GM23338 (cell line): ENCODE data around the gene CWC27. TPM values are rescaled to one million over a fixed set of nuclear protein-coding genes. Genes with fewer than 3 reads are reported as not detected.

Experiments used
- ATAC-seq: fragments of 200-7000 bp; cut with Tn5 transposase; 3 replicates; pipeline ENCODE4 v1.9.1; 2020
- DNase-seq: peaks from one replicate; pipeline ENCODE4 v3.0.0-alpha.2; 2015; ENCODE audit warnings: low spot score
- H2AFZ ChIP-seq: fragments of 200-600 bp; sonication (generic); 2 replicates; pipeline ENCODE4 v1.8.0; 2016; ENCODE audit warnings: antibody characterized with exemption, mild to moderate bottlenecking, moderate library complexity
- H3F3A ChIP-seq: fragments of 200-600 bp; sonication (generic); replicated peaks from 2 replicates; pipeline ENCODE4 v1.8.0; 2017; ENCODE audit warnings: antibody characterized with exemption, mixed run types, low read depth
- H3K27ac ChIP-seq: fragments of 200-600 bp; sonication (generic); 2 replicates; pipeline ENCODE4 v1.6.1; 2016; ENCODE audit warnings: low read depth
- H3K27me3 ChIP-seq: fragments of 200-600 bp; sonication (generic); 2 replicates; pipeline ENCODE4 v1.8.0; 2016; ENCODE audit warnings: mild to moderate bottlenecking, mixed run types, moderate library complexity; ENCODE audit not compliant: insufficient read depth
- H3K36me3 ChIP-seq: fragments of 200-600 bp; sonication (generic); 2 replicates; pipeline ENCODE4 v1.8.0; 2016; ENCODE audit warnings: mild to moderate bottlenecking; ENCODE audit not compliant: insufficient read depth
- H3K4me1 ChIP-seq: fragments of 200-600 bp; sonication (generic); 2 replicates; pipeline ENCODE4 v1.8.0; 2016; ENCODE audit warnings: mild to moderate bottlenecking, moderate library complexity; ENCODE audit not compliant: insufficient read depth
- H3K4me2 ChIP-seq: fragments of 200-600 bp; sonication (generic); 2 replicates; pipeline ENCODE4 v1.7.1; 2017; ENCODE audit warnings: mixed run types
- H3K4me3 ChIP-seq: fragments of 200-600 bp; sonication (generic); 2 replicates; pipeline ENCODE4 v1.6.1; 2016; ENCODE audit warnings: mixed run types
- H3K79me2 ChIP-seq: fragments of 200-600 bp; sonication (generic); replicated peaks from 2 replicates; pipeline ENCODE4 v1.8.0; 2017; ENCODE audit warnings: mild to moderate bottlenecking; ENCODE audit not compliant: insufficient read depth
- H3K9me2 ChIP-seq: fragments of 200-600 bp; sonication (generic); 2 replicates; pipeline ENCODE4 v1.8.0; 2017; ENCODE audit not compliant: insufficient read depth
- H4K20me1 ChIP-seq: fragments of 200-600 bp; sonication (generic); replicated peaks from 2 replicates; pipeline ENCODE4 v1.8.0; 2017; ENCODE audit warnings: mild to moderate bottlenecking; ENCODE audit not compliant: insufficient read depth
- H3K27ac Mint-ChIP-seq: 2 replicates; pipeline ENCODE4 v1.8.0; 2020; ENCODE audit warnings: inconsistent platforms, mild to moderate bottlenecking, moderate library complexity, mixed read lengths
- H3K27me3 Mint-ChIP-seq: 3 replicates; pipeline ENCODE4 v1.8.0; 2022; ENCODE audit warnings: low read depth, mild to moderate bottlenecking, moderate library complexity, mixed read lengths, inconsistent platforms; ENCODE audit not compliant: insufficient read depth, poor library complexity
- H3K36me3 Mint-ChIP-seq: 3 replicates; pipeline ENCODE4 v1.8.0; 2021; ENCODE audit warnings: low read depth, mild to moderate bottlenecking, inconsistent platforms, moderate library complexity, mixed read lengths
- H3K4me1 Mint-ChIP-seq: 3 replicates; pipeline ENCODE4 v1.8.0; 2020; ENCODE audit warnings: mild to moderate bottlenecking, inconsistent platforms, mixed read lengths
- H3K4me3 Mint-ChIP-seq: 3 replicates; pipeline ENCODE4 v1.8.0; 2021; ENCODE audit warnings: moderate library complexity, mild to moderate bottlenecking, inconsistent platforms, mixed read lengths
- H3K9me3 Mint-ChIP-seq: 3 replicates; pipeline ENCODE4 v1.8.0; 2020; ENCODE audit warnings: moderate library complexity, mild to moderate bottlenecking, inconsistent platforms, mixed read lengths
- CREB1 ChIP-seq: fragments of 250-450 bp; sonication (Bioruptor Pico); IDR thresholded peaks from 2 replicates; pipeline ENCODE4 v1.5.0; 2020; ENCODE audit warnings: low read depth, mild to moderate bottlenecking, moderate library complexity
- EZH2 ChIP-seq: fragments of 200-600 bp; sonication (generic); IDR thresholded peaks from one replicate; pipeline ENCODE4 v1.8.0; 2017; ENCODE audit warnings: antibody characterized with exemption, mild to moderate bottlenecking, low read depth; ENCODE audit not compliant: unreplicated experiment
- JUNB ChIP-seq: IDR thresholded peaks from one replicate; pipeline ENCODE4 v1.6.1; 2016; ENCODE audit warnings: antibody characterized with exemption; ENCODE audit not compliant: unreplicated experiment
- NANOG ChIP-seq: IDR thresholded peaks from 2 replicates; pipeline ENCODE4 v1.6.1; 2016; ENCODE audit warnings: antibody characterized with exemption, borderline replicate concordance
- POLR2AphosphoS5 ChIP-seq: IDR thresholded peaks from 2 replicates; pipeline ENCODE4 v1.6.1; 2016; ENCODE audit warnings: antibody characterized with exemption, low read depth
- STAT1 ChIP-seq: IDR thresholded peaks from one replicate; pipeline ENCODE4 v1.6.1; 2016; ENCODE audit warnings: antibody characterized with exemption; ENCODE audit not compliant: unreplicated experiment
- ZNF114 ChIP-seq: fragments of 250-450 bp; sonication (Bioruptor Pico); IDR thresholded peaks from 2 replicates; pipeline ENCODE4 v1.5.0; 2020; ENCODE audit warnings: mild to moderate bottlenecking, moderate library complexity
- ZNF331 ChIP-seq: fragments of 250-450 bp; sonication (Bioruptor Pico); IDR thresholded peaks from 2 replicates; pipeline ENCODE4 v1.5.0; 2020; ENCODE audit warnings: low read depth, mild to moderate bottlenecking, moderate library complexity
- polyA plus RNA-seq: library from polyadenylated mRNA; unstranded; fragments of >200 nt; fragmentation: Nextera tagmentation; extraction: Ambion mirVana; gene quantifications from 2 replicates; pipeline ENCODE4 v1.2.1, GENCODE V29; 2016
- total RNA-seq: library from RNA; depleted of rRNA; stranded (reverse); fragments of >200 nt; shearing (Covaris generic); gene quantifications from 2 replicates; pipeline ENCODE4 v1.2.3, GENCODE V29; 2014
- TF ChIP-seq, protein P1 (sequence below): fragments of 250-450 bp; sonication (Bioruptor Pico); IDR thresholded peaks from 2 replicates; pipeline ENCODE4 v1.5.0; 2020; ENCODE audit warnings: mild to moderate bottlenecking, moderate library complexity
- TF ChIP-seq, protein P2 (sequence below): IDR thresholded peaks from one replicate; pipeline ENCODE4 v1.6.1; 2018; ENCODE audit warnings: antibody characterized with exemption; ENCODE audit not compliant: unreplicated experiment
- TF ChIP-seq, protein P3 (sequence below): IDR thresholded peaks from 2 replicates; pipeline ENCODE4 v1.6.1; 2016; ENCODE audit warnings: antibody characterized with exemption

Gene CWC27
- total and polyA plus RNA-seq, 2 experiments from 2014 or later = 27.7 to 115 TPM

DNA sequence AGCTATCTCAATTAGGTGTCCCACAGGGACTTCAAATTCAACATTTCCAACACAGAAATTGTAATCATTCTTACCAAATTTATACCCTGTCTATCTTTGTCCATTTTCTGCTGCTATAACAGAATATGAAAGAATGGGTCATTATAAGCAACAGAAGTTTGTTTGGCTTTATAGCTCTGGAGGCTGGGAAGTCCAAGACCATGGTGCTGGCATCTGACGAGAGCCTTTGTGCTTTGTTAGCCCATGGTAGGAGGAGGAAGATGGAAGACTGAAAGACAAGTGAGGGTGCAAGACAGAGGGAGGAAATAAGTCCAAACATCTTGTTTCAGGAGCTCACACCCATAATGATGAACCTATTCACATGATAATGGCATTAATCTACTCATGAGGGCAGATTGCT, 72.2 kb downstream of the CWC27 start:
- peaks cover 18% of the 10 kb centered on the region; the same call in 2 of the 3 replicates for H3K9me3 Mint-ChIP-seq
- no peak for DNase-seq
- no peak overlapping the region for H3K27ac Mint-ChIP-seq
- H2AFZ ChIP-seq = no peak overlapping the region
- H3K9me2 ChIP-seq = 0 out of 2 replicates have a peak, but pooled peaks cover 3% of the 10 kb centered on the region
- ATAC-seq = no peak
- H3F3A ChIP-seq = no peaks in the 10 kb centered on the region
- H3K27ac ChIP-seq = no peak overlapping the region
- H3K79me2 ChIP-seq = no peaks in the 10 kb centered on the region
- no peaks in the 10 kb centered on the region for H4K20me1 ChIP-seq
- H3K36me3 Mint-ChIP-seq = peaks cover 46% of the 10 kb centered on the region
- H3K4me3 ChIP-seq = no peak overlapping the region
- no peak overlapping the region for H3K4me2 ChIP-seq
- peaks cover 2% of the 10 kb centered on the region for H3K27me3 Mint-ChIP-seq
- H3K4me1 ChIP-seq = peaks cover 10% of the 10 kb centered on the region; the same call in 1 of the 2 replicates
- no peak overlapping the region for H3K4me3 Mint-ChIP-seq
- no peak for TF ChIP-seq NANOG
- no peak for TF ChIP-seq EZH2
- no peak for TF ChIP-seq POLR2AphosphoS5
- no peak for TF ChIP-seq CREB1 (CRISPR knock-in tag)
- H3K4me1 Mint-ChIP-seq = peaks cover 8% of the 10 kb centered on the region
- no peaks in the 10 kb centered on the region for H3K36me3 ChIP-seq
- no peaks in the 10 kb centered on the region for H3K27me3 ChIP-seq

DNA sequence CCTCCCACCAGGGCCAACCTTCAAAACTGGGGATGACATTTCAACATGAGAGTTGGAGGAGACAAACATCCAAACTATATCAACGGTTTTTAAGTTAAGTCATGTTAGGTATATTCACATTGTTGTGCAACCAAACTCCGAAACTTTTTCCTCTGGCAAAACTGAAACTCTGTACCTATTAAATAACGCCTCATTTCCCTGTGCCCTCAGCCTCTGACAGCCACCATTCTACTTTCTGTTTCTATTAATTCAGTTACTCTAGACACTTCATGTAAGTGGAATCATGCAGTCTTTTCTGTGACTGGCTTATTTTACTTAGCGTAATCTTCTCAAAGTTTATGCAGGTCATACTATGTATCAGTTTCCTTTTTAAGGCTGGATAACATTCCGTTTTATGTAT, 85.0 kb downstream of the CWC27 start:
- Histone ChIP-seq H3K27me3 (no peaks in the 10 kb centered on the region), H3K36me3 (no peaks in the 10 kb centered on the region), H3K27ac (no peak overlapping the region), H3K4me2 (no peak overlapping the region), H4K20me1 (no peaks in the 10 kb centered on the region), H3K9me2 (no peaks in the 10 kb centered on the region), H3K4me1 (no peaks in the 10 kb centered on the region), H3F3A (no peaks in the 10 kb centered on the region), H3K4me3 (no peak overlapping the region), H3K79me2 (no peaks in the 10 kb centered on the region), H2AFZ (no peak overlapping the region)
- DNase-seq (no peak), ATAC-seq (no peak)
- H3K9me3 Mint-ChIP-seq = no peaks in the 10 kb centered on the region
- peaks cover 8% of the 10 kb centered on the region; the same call in 2 of the 3 replicates for H3K36me3 Mint-ChIP-seq
- H3K4me3 Mint-ChIP-seq = no peak overlapping the region
- H3K27ac Mint-ChIP-seq = no peak overlapping the region
- no peaks in the 10 kb centered on the region for H3K4me1 Mint-ChIP-seq
- H3K27me3 Mint-ChIP-seq = no peaks in the 10 kb centered on the region
- TF ChIP-seq CREB1 (CRISPR knock-in tag) = no peak
- TF ChIP-seq, protein P1, sequence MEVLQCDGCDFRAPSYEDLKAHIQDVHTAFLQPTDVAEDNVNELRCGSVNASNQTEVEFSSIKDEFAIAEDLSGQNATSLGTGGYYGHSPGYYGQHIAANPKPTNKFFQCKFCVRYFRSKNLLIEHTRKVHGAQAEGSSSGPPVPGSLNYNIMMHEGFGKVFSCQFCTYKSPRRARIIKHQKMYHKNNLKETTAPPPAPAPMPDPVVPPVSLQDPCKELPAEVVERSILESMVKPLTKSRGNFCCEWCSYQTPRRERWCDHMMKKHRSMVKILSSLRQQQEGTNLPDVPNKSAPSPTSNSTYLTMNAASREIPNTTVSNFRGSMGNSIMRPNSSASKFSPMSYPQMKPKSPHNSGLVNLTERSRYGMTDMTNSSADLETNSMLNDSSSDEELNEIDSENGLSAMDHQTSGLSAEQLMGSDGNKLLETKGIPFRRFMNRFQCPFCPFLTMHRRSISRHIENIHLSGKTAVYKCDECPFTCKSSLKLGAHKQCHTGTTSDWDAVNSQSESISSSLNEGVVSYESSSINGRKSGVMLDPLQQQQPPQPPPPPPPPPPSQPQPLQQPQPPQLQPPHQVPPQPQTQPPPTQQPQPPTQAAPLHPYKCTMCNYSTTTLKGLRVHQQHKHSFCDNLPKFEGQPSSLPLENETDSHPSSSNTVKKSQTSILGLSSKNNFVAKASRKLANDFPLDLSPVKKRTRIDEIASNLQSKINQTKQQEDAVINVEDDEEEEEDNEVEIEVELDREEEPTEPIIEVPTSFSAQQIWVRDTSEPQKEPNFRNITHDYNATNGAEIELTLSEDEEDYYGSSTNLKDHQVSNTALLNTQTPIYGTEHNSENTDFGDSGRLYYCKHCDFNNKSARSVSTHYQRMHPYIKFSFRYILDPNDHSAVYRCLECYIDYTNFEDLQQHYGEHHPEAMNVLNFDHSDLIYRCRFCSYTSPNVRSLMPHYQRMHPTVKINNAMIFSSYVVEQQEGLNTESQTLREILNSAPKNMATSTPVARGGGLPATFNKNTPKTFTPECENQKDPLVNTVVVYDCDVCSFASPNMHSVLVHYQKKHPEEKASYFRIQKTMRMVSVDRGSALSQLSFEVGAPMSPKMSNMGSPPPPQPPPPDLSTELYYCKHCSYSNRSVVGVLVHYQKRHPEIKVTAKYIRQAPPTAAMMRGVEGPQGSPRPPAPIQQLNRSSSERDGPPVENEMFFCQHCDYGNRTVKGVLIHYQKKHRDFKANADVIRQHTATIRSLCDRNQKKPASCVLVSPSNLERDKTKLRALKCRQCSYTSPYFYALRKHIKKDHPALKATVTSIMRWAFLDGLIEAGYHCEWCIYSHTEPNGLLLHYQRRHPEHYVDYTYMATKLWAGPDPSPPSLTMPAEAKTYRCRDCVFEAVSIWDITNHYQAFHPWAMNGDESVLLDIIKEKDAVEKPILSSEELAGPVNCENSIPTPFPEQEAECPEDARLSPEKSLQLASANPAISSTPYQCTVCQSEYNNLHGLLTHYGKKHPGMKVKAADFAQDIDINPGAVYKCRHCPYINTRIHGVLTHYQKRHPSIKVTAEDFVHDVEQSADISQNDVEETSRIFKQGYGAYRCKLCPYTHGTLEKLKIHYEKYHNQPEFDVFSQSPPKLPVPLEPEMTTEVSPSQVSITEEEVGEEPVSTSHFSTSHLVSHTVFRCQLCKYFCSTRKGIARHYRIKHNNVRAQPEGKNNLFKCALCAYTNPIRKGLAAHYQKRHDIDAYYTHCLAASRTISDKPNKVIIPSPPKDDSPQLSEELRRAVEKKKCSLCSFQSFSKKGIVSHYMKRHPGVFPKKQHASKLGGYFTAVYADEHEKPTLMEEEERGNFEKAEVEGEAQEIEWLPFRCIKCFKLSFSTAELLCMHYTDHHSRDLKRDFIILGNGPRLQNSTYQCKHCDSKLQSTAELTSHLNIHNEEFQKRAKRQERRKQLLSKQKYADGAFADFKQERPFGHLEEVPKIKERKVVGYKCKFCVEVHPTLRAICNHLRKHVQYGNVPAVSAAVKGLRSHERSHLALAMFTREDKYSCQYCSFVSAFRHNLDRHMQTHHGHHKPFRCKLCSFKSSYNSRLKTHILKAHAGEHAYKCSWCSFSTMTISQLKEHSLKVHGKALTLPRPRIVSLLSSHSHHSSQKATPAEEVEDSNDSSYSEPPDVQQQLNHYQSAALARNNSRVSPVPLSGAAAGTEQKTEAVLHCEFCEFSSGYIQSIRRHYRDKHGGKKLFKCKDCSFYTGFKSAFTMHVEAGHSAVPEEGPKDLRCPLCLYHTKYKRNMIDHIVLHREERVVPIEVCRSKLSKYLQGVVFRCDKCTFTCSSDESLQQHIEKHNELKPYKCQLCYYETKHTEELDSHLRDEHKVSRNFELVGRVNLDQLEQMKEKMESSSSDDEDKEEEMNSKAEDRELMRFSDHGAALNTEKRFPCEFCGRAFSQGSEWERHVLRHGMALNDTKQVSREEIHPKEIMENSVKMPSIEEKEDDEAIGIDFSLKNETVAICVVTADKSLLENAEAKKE (CRISPR knock-in tag) = no peak
- TF ChIP-seq, protein P2, sequence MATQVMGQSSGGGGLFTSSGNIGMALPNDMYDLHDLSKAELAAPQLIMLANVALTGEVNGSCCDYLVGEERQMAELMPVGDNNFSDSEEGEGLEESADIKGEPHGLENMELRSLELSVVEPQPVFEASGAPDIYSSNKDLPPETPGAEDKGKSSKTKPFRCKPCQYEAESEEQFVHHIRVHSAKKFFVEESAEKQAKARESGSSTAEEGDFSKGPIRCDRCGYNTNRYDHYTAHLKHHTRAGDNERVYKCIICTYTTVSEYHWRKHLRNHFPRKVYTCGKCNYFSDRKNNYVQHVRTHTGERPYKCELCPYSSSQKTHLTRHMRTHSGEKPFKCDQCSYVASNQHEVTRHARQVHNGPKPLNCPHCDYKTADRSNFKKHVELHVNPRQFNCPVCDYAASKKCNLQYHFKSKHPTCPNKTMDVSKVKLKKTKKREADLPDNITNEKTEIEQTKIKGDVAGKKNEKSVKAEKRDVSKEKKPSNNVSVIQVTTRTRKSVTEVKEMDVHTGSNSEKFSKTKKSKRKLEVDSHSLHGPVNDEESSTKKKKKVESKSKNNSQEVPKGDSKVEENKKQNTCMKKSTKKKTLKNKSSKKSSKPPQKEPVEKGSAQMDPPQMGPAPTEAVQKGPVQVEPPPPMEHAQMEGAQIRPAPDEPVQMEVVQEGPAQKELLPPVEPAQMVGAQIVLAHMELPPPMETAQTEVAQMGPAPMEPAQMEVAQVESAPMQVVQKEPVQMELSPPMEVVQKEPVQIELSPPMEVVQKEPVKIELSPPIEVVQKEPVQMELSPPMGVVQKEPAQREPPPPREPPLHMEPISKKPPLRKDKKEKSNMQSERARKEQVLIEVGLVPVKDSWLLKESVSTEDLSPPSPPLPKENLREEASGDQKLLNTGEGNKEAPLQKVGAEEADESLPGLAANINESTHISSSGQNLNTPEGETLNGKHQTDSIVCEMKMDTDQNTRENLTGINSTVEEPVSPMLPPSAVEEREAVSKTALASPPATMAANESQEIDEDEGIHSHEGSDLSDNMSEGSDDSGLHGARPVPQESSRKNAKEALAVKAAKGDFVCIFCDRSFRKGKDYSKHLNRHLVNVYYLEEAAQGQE = no peak
- no peak for TF ChIP-seq ZNF114 (CRISPR knock-in tag)
- TF ChIP-seq JUNB = no peak
- no peak for TF ChIP-seq POLR2AphosphoS5
- TF ChIP-seq, protein P3, sequence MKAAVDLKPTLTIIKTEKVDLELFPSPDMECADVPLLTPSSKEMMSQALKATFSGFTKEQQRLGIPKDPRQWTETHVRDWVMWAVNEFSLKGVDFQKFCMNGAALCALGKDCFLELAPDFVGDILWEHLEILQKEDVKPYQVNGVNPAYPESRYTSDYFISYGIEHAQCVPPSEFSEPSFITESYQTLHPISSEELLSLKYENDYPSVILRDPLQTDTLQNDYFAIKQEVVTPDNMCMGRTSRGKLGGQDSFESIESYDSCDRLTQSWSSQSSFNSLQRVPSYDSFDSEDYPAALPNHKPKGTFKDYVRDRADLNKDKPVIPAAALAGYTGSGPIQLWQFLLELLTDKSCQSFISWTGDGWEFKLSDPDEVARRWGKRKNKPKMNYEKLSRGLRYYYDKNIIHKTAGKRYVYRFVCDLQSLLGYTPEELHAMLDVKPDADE = no peak
- no peak for TF ChIP-seq ZNF331 (CRISPR knock-in tag)
- TF ChIP-seq NANOG = no peak
- no peak for TF ChIP-seq STAT1
